ENCODE data around the gene FAM171A1.
"Not testable (repeated sequence)": the region's sequence is repeated elsewhere in the genome, so short reads cannot be mapped to it uniquely, and the experiment has no call there.

The FAM171A1 gene

DNA sequence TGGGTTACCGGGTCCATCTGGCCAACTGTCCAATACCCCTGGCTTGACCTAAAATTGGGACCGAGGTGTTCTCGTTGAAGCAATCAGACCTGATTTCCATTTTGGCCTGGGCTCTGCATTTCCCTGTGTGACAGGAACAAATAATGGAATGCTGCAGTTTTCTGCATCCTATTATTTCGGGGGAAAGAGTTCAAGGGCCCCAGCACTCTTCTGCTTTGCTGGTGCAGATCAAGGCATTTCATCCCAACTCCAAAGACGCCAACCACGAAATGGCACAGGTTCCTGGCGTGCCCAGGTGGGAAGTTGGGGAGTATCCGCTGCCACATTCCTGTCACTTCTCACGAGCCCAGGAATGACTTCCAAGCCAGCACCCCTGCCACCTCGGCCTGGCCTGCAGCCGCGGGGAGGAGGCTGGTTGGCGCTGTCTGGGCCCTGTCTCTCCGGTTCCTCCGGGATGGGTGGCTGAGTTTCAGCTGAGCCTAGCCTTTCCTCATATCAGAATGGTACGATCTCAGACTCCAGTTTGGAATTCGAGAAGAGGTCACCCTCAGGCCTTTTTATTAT is 56.5 kb downstream of the FAM171A1 start:
- DNase-seq: no peak

DNA sequence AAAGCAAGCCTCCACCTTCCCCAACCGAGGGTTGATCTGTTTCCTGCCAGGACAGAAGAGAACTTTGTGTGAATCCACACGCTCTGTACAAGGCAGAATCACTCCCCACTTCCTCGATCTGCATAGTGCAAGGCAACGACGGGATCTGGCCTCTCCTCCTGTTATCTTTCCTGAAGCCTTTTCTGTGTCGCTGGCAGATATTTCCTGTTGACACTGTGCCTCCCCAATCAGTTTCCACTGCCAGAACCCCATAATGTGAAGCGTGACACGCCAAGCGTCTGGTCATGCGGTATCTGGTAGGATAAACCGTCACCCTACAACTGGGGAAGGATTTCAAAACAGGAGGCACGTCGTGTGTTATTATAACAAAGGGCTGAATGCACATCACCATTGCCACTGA is 57.2 kb downstream of the FAM171A1 start:
- no peak for DNase-seq

DNA sequence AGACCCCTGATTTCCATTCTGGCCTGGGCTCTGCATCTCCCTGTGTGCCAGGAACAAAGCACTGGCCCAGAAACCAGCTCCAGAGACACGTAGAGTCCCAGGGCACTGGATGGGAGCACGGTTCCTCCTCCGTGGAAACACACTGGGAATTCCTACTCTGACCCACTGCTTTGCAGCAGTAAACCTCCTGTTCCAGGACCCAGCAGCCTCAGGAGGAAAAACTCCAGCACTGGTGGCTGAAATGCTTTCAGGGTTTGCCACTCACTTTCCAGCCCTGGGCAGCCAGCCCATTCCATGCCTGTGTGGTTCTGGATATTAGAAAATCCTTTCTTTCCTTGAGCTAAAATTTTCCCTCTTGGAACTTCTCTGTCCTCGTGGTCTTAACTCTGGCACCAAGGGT is 58.0 kb downstream of the FAM171A1 start:
- no peak for DNase-seq

DNA sequence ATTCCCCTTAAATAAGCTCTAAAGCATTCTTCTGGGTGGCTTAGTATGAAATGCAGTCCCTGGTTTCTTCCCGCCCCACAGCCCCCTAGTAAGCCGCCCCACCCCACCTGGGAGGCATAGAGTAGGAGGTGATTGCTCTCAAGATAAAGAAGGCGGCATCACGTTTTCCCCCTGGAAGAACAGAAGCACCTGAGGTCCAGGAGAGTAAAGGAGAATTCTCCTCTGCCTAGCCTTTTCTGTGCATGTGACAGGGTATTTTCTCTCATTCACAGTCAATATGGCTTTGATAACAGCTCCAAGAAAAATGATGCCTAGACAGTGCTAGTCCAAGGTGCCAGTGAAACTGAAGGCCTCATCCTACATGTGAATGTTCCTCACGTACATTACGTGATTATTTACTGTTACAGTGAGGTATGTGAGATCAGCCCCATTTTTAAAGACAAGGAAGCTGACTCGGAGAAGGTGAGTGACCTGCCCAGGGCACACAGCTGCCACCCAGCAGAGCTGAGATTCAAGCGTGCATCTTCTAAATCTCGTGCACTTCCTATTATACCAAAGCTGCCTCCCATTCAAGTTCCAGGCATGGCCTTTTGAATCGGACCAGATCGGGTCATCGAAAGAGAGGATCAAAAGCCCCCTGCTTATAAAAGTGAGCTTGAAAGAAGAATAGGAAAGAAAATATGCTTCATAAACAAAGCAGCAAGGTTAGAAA is 59.4 kb downstream of the FAM171A1 start:
- DNase-seq: no peak

DNA sequence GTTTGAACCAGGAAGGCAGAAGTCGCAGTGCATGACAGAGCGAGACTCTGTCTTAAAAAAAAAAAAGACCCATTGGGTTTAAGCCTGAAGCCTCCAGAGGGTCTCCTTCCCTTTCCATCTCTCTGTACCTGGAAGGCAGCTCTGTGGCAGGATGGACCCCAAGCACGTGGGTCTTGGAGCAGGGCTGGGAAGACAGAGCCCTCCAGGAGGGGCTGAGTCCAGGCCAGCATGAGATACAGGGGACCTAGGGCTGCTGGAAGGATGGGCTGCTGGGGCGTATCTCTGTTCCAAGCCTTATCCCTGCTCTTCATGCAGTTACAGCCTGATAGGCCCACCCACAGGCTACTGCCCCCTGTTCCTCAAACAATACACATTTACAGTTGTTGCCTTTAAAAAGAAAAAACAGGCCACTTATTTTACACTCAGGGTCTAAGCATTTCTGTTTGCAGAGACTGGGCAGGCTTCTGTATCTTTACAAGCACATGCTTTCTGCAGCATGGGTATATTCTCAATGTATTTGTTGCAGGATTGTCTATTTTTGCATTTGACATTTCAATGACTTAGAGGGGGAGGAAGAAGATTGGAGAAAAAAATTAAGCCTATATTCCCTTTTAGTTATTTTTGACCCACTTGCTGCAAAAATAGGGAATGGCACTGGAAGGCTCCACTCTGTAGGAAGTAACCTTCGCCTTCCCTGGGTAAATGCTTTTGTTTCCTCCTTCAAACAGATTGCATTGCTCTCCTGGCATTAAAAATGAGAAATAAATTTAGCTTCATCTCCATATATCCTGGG is 60.1 kb downstream of the FAM171A1 start:
- DNase-seq: no peak

DNA sequence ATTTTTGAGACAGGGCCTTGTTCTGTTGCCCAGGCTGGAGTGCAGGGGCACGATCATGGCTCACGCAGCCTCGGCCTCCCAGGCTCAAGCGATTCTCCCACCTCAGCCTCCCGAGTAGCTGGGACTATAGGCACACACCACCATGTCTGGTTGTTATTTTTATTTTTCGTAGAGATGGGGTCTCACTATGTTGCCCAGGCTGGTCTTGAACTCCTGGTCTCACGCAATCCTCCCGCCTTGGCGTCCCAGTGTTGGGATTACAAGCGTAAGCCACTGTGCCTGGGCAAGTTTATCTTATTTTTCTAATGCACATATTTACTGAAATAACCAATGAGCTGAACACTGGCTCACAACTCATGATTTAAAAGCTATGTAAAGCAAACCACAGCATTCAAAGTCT is 61.9 kb downstream of the FAM171A1 start:
- DNase-seq: no peak

DNA sequence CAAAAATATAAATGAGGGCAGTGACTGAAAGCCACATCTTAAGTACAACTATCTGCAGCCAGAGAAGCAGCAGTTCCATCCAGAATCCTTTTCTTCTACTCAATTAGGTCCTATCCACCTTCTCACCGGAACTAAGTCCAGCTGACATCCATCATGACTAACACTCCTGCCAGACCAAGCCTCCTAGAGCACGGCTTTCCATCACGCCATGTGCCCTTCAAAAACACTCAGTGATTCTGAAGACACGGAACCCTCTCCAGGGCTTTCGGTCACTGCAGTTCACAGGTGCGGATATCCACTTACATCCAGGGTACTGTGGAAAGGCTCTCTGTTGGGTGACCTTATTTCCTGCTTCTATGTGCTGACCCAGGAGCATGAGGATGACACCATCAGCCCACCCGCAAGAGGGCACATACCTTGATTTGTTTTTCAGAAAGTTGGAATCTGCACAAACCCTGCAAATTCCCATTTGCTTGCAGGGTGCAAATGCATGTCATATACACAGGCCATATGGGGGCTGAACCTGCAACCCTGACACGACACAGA is 64.3 kb downstream of the FAM171A1 start:
- DNase-seq: no peak

DNA sequence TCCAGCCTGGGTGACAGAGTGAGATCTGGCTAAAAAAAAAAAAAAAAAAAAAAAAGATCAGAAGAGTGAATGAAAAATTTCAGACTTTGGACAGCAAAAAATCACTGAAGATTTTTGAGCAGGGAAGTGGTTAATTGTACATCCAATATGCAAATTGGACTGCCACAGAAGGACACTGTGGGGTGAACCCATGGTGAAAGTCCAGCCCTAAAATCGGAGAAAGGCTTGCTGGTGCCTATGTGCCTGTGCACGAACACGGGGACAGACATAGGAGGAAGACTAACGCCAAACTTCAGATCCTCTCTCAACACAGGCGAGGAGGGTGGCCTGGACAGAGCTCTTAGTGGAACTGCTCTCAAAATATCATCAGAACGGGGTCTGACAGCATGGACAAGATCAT is 65.5 kb downstream of the FAM171A1 start:
- no peak for DNase-seq

DNA sequence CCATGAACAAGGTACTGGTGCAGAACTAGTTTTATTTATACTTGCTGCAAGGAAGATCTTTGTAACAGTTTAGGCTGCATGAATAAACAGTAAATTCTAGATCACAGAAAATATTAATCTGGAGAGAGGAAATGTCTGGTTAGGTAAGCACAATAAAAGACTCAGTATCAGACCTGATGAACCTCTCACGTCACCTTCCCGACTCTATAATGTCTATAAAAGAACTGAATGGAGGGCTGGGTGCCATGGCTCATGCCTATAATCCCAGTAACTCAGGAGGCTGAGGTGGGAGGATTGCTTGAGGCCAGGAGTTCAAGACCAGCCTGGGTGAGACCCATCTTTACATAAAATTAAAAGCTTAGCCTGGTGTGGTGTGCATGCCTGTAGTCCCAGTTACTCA is 65.9 kb downstream of the FAM171A1 start:
- DNase-seq: no peak

DNA sequence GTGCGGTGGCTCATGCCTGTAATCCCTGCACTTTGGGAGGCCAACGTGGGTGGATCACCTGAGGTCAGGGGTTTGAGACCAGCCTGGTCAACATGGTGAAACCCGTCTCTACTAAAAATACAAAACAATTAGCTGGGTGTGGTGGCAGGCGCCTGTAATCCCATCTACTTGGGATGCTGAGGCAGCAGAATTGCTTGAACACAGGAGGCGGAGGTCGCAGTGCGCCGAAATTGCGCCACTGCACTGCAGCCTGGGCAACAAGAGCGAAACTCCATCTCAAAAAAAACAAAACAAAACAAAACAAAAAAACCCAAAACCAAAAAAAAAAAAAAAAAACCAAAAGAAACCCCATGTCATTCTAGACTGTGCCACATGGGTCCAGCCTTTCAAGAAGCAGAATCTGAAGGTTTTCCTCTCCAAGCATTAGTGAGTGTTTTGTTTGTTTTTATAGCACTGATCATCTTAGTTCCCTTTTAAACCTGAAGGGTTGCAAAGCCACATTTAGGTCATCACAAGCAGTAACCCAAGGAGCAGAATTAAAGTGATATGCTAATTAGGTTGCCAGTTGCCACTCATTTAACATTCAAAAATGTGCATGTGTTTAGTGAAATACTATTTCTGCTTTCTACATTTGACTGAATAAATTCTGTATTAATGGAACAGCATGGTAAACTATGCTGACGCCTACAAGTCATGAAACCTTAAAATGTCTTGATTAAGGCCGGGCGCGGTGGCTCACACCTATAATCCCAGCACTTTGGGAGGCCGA is 68.7 kb downstream of the FAM171A1 start:
- DNase-seq: not testable (repeated sequence)

DNA sequence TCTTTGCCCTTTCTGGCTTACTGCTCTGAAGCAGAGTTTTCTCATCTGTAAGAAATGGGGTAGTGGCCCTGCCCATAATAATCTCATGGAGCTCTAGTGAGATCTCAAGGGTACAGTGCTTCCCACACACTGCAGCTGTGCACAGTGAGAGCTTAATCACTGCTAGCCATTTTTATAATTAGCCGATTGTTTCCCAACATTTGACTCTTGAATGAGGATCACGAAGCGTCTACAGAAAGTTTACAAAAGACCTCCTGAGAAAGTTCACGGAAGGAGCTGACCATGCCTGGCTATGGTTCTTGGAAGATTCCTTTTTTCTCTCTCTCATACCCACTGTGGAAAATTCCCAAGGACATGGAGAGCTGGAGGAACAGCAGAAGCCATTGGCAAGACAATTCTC is 70.4 kb downstream of the FAM171A1 start:
- DNase-seq: no peak

DNA sequence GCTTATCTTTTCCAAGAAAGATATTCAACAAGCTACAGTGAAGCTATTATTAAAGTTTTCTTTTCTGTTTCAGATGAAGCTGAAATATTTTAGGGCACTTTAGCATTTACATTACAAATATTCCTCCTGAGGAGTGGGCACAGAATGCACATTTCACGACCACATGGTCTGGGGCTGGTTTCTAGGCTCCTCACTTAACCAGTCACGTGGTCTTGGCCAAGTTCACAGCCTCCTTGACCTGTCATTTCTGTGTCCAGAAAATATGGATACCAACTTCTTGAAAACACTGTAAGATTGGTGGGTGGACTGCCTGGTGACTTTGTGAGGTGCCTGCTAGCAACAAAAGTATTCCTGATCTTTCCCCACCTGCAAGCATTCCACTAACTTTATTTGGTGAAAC is 70.9 kb downstream of the FAM171A1 start:
- no peak for DNase-seq

DNA sequence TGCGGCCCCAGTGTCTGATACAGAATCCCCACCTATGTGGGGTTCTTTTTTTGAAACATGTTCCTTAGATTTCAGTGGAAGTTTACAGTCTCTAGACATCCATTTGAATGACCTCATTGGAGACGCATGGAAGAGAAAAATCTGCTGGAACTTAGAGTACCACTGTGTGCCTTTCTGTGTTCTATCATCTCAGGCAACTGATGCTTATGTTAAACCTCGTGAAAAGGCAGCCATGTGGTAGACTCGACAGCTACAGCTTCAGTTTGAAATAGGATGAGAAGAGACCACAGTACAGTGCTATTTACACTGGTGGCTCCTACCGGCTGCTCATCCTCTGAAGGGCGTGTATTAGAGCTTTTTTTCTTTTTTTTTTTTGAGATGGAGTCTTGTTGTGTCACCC is 74.4 kb downstream of the FAM171A1 start:
- no peak for DNase-seq

DNA sequence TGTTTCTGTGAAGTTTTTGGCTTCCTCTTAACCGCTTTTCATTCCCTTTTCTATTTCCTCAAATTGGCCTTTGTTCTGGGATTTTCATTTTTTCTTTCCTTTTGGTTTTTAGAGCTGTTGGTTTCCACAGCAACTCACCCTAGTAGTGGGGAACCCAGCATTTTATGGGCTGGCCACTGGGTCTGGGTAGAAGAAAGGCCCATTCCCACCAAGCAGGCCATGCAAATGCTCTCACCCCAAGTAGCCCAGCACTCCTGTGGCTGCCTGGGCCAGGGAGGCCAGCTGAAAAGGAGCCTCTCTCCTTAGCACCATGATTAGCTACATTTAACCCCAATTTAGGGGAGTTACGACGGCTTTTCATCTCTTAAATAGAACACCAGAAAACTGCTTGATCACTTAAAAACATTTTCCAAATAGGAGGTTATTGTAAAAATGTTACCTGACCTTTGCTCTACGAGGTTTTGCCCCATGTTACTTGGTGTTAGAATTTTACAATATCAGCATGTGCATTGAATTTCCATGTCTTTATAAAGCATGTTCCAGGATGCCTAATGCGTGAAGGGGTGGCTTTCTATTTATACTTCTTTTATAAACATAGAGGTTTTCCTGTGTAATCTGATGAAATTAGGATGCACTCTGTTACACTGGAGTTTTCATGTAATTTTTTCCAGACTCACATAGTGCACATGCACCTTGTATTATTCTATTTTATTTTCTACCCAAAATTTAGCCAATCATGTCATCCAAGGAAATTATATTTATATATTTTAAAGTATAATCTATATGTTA is 75.4 kb downstream of the FAM171A1 start:
- no peak for DNase-seq

DNA sequence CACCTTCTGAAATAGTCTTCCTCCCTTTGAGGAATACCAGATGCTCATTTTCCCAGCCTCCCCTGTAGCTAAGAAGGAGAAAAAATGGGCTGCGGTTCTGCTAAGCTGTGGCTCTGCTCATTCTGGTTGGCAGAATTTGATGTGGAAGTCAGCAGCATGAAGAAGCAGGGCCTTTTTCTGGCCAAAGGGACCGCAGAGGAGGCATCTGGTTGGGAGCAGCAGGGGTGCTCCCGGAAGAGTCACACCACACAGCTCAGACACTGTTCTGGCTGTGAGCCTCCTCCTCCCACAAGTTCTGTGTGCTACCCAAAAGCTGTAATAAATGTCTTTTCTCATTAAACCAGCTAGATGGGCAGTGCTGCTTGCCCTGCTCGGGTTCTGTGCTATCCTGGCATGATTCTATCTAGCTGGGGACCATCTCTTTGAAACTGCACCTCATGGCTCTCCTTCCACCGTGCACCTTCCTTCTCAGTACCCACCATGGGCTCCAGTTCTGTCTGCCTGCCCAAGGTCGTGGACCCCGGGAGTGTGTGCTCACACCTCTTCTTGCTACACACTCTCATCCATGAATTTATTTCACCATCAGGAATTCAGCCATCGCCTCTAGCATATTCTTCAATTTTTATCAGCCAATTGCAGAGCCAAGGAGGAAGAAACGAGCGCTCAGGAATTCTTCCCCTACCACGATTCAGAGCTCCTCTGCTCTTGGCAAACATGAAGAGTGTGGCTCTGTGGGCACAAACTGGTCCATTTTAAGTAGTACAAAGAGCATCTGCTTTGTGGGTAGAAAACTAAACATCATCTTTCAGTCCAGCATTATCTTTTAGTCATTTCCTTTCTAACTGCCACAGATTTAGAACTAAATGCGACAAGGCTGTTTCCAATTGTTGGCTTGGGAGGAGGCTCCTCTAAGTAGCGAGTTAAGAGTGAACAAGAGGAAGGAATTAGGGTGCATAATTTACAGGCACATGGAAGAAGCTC is 76.9 kb downstream of the FAM171A1 start:
- DNase-seq: peak; percentile 55

DNA sequence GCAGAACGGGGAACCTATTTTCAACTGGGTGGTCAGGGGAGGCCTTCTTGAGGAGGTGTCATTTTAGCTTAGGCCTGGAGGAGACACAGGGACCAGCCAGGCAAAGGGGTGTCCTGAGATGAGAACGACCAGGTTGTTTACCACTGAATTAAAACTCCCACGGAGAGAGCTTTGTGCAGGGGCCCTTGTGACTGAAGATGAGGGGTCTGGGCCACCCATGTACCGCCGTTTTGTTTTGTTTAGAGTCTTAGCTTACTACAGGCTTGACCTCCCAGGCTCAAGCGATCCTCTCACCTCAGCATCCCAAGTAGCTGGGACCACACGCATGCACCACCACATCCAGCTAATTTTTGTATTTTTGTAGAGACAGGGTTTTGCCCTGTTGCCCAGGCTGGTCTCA is 80.4 kb downstream of the FAM171A1 start:
- DNase-seq: no peak

DNA sequence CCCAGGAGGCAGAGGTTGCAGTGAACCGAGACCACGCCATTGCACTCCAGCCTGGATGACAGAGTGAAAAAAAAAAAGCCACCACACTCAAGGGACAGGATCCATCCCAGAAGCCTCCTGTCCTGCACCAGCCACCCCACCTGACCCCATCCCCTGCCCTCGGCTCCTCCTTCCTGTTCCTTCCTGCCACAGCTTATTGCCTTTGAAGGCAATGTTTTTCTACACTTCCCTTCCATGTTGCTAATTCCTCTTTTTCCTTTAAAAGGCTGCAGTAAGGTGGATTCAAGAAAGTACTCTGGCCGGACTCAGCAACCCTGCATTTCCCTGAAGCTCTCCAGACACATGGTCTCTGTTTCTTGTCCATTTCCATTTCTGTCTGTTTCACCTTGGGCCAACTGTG is 80.9 kb downstream of the FAM171A1 start:
- DNase-seq: no peak

DNA sequence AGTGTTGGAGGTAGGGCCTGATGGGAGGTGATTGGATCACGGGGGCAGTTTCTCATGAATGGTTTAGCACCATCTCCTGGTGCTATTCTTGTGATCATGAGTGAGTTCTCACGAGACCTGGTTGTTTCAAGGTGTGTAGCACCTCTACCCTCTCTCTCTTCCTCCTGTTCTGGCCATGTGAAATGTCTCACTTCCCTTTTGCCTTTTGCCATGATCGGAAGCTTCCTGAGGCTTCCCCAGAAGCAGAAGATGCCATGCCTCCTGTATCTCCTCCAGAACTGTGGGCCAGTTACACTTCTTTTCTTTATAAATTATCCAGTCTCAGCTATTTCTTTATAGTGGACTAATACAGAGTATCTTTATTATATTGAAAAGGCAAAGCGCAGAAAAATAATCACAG is 90.1 kb downstream of the FAM171A1 start:
- DNase-seq: no peak

DNA sequence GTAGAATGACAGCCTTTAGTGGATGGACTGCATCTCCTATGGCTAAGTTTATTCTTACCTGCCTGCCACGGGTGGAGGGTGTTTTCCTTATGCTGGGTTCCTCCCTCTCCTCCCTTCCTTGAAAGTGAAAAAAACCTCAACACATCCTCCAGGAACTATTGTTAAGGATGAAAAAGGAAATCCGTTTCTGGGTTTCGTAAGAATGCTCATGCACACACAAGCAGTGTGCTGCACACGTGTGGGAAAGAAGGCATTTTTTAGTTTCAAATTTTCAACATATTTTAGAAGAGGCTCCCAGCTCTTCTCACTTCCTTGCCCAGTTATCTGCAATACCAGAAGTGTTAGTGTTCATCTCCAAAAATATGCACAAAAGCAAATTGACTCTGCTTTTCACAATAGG is 90.6 kb downstream of the FAM171A1 start:
- DNase-seq: peak; percentile 36

DNA sequence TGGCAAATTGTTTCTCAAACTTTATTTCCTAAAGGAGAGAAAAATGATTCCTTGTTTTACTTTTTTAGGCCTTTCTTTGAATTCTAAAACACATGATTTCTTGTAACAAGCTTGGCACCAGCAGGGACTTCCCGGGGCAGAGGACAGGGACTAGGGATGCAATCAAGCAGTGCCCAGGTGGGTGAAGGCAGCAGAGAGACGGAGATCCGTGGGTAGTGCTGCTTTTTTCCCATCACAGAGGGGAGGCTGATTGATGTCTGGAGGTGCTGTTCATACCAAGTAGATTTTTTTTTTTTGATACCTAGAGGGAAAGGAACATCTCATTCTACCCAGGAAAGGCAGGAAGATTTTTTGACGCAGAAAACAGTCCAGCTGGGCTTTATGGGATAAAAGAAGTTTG is 91.9 kb downstream of the FAM171A1 start:
- no peak for DNase-seq

DNA sequence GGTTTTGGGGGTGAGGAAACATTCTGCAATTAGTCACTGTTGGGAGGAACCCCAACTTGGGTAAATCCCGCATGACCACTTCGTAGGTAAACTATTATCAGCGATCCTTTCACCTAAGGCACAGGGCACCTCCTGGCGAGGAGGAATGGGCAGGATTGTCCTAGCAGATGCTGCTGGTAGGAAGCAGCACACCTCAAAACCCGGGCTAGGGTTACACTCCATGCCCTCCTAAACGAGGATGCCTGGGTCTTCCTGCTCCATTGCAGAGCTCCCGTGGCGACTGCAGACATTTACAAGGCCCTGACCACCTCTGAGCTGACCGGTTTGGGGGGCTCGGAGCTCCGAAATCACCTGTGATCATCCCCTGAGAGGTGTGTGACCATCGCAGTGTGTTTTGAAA is 92.3 kb downstream of the FAM171A1 start:
- no peak for DNase-seq

Measured in fibroblast of skin of right biceps (primary cell).